ENCODE measurements around the gene SGMS1. TPM values are rescaled to one million over a fixed set of nuclear protein-coding genes. Genes with fewer than 3 reads are reported as not detected.

Gene SGMS1
- polyA plus RNA-seq, 1 experiment: 21.1 TPM

- Histone ChIP-seq H3K4me3 (ENCODE audit: low read depth, low read length) (no peak overlapping the region), H3K36me3 (ENCODE audit: control insufficient read depth, insufficient read depth, low read length) (no peaks in the 10 kb centered on the region), H3K27me3 (ENCODE audit: control insufficient read depth, insufficient read depth, low read length) (no peaks in the 10 kb centered on the region)
- TF ChIP-seq CTCF (IDR thresholded peaks at IDR 0.05; ENCODE audit: insufficient read depth, low read depth, low read length): no peak
- DNase-seq (ENCODE audit: low read depth): no peak
- CTCF ChIA-PET: no interaction called here
- POLR2A ChIA-PET: no interaction called here
These were observed 58.3 kb downstream of the SGMS1 start for GRCh38 chr10:50565301-50566083.

GRCh38 chr10:50563906-50564305, 59.9 kb downstream of the SGMS1 start:
- no peak overlapping the region for H3K4me3 ChIP-seq (ENCODE audit: low read depth, low read length)
- POLR2A ChIA-PET: no interaction called here
- H3K27me3 ChIP-seq (ENCODE audit: control insufficient read depth, insufficient read depth, low read length): no peaks in the 10 kb centered on the region
- CTCF ChIA-PET: no interaction called here
- DNase-seq (ENCODE audit: low read depth): no peak
- TF ChIP-seq CTCF (IDR thresholded peaks at IDR 0.05; ENCODE audit: insufficient read depth, low read depth, low read length): no peak
- H3K36me3 ChIP-seq (ENCODE audit: control insufficient read depth, insufficient read depth, low read length): no peaks in the 10 kb centered on the region

GRCh38 chr10:50561816-50562215, 61.9 kb downstream of the SGMS1 start:
- DNase-seq (ENCODE audit: low read depth): no peak
- Histone ChIP-seq H3K27me3 (ENCODE audit: control insufficient read depth, insufficient read depth, low read length) (no peaks in the 10 kb centered on the region), H3K4me3 (ENCODE audit: low read depth, low read length) (no peak overlapping the region), H3K36me3 (ENCODE audit: control insufficient read depth, insufficient read depth, low read length) (no peaks in the 10 kb centered on the region)
- POLR2A ChIA-PET: no interaction called here
- CTCF ChIA-PET: interaction anchor here (0.9 to 1.1 kb wide), 4 partner anchors 8 to 60 kb away, joined by 3 to 5 read pairs (median 3); no protein-coding TSS in a partner anchor
- TF ChIP-seq CTCF (IDR thresholded peaks at IDR 0.05; ENCODE audit: insufficient read depth, low read depth, low read length): peak; percentile 49

- ChIA-PET CTCF (interaction anchor here (0.6 to 1.1 kb wide), 4 partner anchors 9 to 54 kb away, joined by 3 to 5 read pairs (median 3); no protein-coding TSS in a partner anchor), POLR2A (no interaction called here)
- DNase-seq (ENCODE audit: low read depth): peak; percentile 93
- no peaks in the 10 kb centered on the region for H3K27me3 ChIP-seq (ENCODE audit: control insufficient read depth, insufficient read depth, low read length)
- H3K4me3 ChIP-seq (ENCODE audit: low read depth, low read length): no peak overlapping the region
- TF ChIP-seq CTCF (IDR thresholded peaks at IDR 0.05; ENCODE audit: insufficient read depth, low read depth, low read length): no peak
- no peaks in the 10 kb centered on the region for H3K36me3 ChIP-seq (ENCODE audit: control insufficient read depth, insufficient read depth, low read length)
These were observed 62.5 kb downstream of the SGMS1 start for GRCh38 chr10:50561266-50561665.

GRCh38 chr10:50560370-50560769, 63.4 kb downstream of the SGMS1 start:
- no peaks in the 10 kb centered on the region for H3K36me3 ChIP-seq (ENCODE audit: control insufficient read depth, insufficient read depth, low read length)
- CTCF ChIA-PET: no interaction called here

More at GRCh38 chr10:50560370-50560769, 63.4 kb downstream of the SGMS1 start:
- Histone ChIP-seq H3K27me3 (ENCODE audit: control insufficient read depth, insufficient read depth, low read length) (no peaks in the 10 kb centered on the region), H3K4me3 (ENCODE audit: low read depth, low read length) (no peak overlapping the region)
- TF ChIP-seq CTCF (IDR thresholded peaks at IDR 0.05; ENCODE audit: insufficient read depth, low read depth, low read length): no peak
- DNase-seq (ENCODE audit: low read depth): no peak
- POLR2A ChIA-PET: no interaction called here
